Astrocyte of the cerebellum (primary cell): ENCODE results near the gene RMP24.
"Not testable (repeated sequence)": the region's sequence is repeated elsewhere in the genome, so short reads cannot be mapped to it uniquely, and the experiment has no call there.

ENCODE experiments used
- DNase-seq: peaks from one replicate; pipeline ENCODE4 v3.0.0-alpha.2; 2011; ENCODE audit warnings: low read depth
- H3K4me3 ChIP-seq: 2 replicates; pipeline ENCODE4 v1.5.1; 2011; ENCODE audit warnings: mild to moderate bottlenecking, low read depth, low read length, moderate library complexity
- CTCF ChIP-seq: IDR thresholded peaks from 2 replicates; pipeline ENCODE4 v1.5.1; 2012; ENCODE audit warnings: low read length, low read depth, moderate library complexity, mild to moderate bottlenecking; ENCODE audit errors: missing control alignments
- in situ Hi-C: cut with HindIII; loops from 2 replicates; pipeline ENCODE4 v1.10.0; 2017; ENCODE audit warnings: low sequenced_read_pairs

The RMP24 gene

GRCh38 chr18:36015629-36016028 is 43.1 kb downstream of the RMP24 start:
- DNase-seq, result no peak
- in situ Hi-C loops, result no loop called here
- no peak overlapping the region for H3K4me3 ChIP-seq
- TF ChIP-seq CTCF, result no peak

- TF ChIP-seq CTCF, result no peak
- in situ Hi-C loops, result no loop called here
- H3K4me3 ChIP-seq, result no peak overlapping the region
- DNase-seq, result no peak
Measured at GRCh38 chr18:36017232-36017631, 44.8 kb downstream of the RMP24 start.

GRCh38 chr18:36020174-36020711 is 47.8 kb downstream of the RMP24 start:
- no peak overlapping the region for H3K4me3 ChIP-seq
- in situ Hi-C loops, result no loop called here
- no peak for TF ChIP-seq CTCF
- DNase-seq, result no peak

- no peak overlapping the region for H3K4me3 ChIP-seq
- in situ Hi-C loops, result no loop called here
- no peak for DNase-seq
- TF ChIP-seq CTCF, result no peak
Measured at GRCh38 chr18:36023336-36023735, 50.9 kb downstream of the RMP24 start.

- in situ Hi-C loops, DNase-seq, H3K4me3 ChIP-seq: not testable (repeated sequence)
Measured at GRCh38 chr18:36024241-36024640, 51.8 kb downstream of the RMP24 start.

- in situ Hi-C loops, result no loop called here
- no peak overlapping the region for H3K4me3 ChIP-seq
- no peak for TF ChIP-seq CTCF
- DNase-seq, result no peak
Measured at GRCh38 chr18:36025025-36025424, 52.5 kb downstream of the RMP24 start.

GRCh38 chr18:36028859-36029258 is 56.4 kb downstream of the RMP24 start:
- in situ Hi-C loops, result no loop called here
- no peak overlapping the region for H3K4me3 ChIP-seq
- TF ChIP-seq CTCF, result no peak
- DNase-seq, result no peak
